A673 (cell line): ENCODE data around the gene UPK3A.

ENCODE experiments used
- EZH2 ChIP-seq: fragments of 200-600 bp; sonication (generic); IDR thresholded peaks from 2 replicates; pipeline ENCODE4 v1.6.1; 2017; ENCODE audit warnings: borderline replicate concordance, low read depth, mild to moderate bottlenecking, mixed read lengths, antibody characterized with exemption, low read length; ENCODE audit not compliant: poor library complexity, severe bottlenecking
- TF ChIP-seq, protein P1 (sequence below): fragments of 300-800, 200-600 bp; sonication (generic); conservative IDR thresholded peaks from 2 replicates; pipeline ENCODE4 v1.5.1; 2017; ENCODE audit warnings: low read depth, mild to moderate bottlenecking, antibody characterized with exemption, low read length, moderate library complexity, mixed read lengths

DNA sequence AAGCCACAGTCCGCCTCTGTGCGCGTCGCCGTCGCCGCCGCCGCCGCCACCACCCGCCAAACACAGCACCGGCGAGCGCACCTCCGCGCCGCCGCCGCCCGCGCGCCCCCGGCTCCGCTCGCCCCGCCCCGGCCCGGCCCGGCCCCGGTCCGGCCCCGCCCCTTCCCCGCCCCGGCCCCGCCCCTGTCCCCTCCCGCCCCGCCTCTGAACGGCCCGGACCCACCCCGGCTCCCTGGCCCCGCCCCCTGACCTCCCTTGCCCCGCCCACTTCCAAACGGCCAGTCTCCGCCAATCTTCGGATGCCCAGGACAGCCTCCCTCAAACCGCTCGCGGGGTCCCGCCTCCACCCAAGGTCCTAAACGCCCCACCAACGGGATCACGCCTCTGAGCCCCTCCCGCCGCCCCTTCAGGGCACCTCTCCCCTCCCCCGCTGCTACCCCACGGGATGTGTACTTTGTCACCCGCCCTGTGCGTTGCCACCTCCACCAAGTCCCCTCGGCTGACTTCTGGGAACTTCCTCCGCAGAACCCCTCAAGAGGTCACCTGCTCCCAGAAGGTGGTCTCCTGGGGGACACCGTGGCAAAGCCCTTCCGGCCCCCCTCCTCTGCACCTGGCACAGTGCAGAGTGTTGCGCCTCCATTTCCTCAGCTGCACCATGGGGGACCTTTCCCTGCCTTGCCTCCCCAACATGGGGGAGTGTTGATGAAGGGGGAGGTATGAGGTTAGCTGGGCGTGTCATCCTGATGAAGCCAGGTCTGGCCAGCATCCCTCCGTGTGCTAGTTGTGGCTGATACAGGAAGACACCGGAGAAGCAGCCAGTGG lies 43.7 kb upstream of the UPK3A start, which contains the start of gene KIAA0930:
- TF ChIP-seq, protein P1, sequence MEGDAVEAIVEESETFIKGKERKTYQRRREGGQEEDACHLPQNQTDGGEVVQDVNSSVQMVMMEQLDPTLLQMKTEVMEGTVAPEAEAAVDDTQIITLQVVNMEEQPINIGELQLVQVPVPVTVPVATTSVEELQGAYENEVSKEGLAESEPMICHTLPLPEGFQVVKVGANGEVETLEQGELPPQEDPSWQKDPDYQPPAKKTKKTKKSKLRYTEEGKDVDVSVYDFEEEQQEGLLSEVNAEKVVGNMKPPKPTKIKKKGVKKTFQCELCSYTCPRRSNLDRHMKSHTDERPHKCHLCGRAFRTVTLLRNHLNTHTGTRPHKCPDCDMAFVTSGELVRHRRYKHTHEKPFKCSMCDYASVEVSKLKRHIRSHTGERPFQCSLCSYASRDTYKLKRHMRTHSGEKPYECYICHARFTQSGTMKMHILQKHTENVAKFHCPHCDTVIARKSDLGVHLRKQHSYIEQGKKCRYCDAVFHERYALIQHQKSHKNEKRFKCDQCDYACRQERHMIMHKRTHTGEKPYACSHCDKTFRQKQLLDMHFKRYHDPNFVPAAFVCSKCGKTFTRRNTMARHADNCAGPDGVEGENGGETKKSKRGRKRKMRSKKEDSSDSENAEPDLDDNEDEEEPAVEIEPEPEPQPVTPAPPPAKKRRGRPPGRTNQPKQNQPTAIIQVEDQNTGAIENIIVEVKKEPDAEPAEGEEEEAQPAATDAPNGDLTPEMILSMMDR, result no peak
- no peak for TF ChIP-seq EZH2
